Measurements from ENCODE around the gene NPM3.

Gene NPM3

DNA sequence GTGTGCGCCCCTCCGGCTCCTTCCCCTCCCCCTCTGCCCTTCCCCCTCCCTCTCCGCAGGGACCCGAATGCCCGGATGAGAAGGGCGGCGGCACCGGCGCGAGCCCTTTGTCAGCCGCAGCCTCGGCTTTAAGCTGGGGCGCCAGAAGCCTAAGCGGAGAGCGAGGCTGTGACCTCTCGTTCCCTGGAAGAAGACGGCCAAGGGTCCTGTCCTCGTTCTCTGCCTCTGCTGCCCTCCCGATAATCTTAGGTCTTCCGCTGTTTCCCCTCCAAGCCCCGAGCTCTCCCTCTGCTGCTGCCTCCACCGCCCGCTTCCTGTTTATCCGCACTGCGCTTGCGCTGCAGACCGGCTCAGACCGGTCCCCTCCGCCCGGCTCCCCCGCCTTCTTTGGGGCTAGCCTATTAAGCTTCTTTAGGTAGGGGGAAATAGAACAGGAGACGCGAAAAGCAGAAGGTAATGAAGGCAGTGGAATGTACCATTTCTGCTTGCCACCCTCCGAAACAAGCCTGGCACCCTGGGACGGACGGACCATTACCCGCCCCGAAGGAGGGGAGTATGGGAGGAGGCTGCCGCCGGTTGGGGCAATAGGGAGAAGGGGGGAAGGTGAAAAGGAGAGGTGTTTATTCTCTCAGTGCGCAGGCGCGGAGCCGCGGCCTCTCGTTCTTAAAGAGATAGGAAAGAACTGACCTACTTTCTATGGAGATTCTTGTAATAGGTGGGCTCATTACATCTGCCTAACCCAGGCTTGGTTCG lies 35.0 kb upstream of the NPM3 start, which contains the start of gene OGA:
Gene OGA, minus strand, starts transcription at position 326 of the 753 bp plus-strand sequence. CDS start 422 bp downstream, outside the sequence.
- in situ Hi-C loops (cut with MboI; ENCODE audit: low sequenced_read_pairs, unreplicated experiment) = no loop called here
- TF ChIP-seq, protein P1, sequence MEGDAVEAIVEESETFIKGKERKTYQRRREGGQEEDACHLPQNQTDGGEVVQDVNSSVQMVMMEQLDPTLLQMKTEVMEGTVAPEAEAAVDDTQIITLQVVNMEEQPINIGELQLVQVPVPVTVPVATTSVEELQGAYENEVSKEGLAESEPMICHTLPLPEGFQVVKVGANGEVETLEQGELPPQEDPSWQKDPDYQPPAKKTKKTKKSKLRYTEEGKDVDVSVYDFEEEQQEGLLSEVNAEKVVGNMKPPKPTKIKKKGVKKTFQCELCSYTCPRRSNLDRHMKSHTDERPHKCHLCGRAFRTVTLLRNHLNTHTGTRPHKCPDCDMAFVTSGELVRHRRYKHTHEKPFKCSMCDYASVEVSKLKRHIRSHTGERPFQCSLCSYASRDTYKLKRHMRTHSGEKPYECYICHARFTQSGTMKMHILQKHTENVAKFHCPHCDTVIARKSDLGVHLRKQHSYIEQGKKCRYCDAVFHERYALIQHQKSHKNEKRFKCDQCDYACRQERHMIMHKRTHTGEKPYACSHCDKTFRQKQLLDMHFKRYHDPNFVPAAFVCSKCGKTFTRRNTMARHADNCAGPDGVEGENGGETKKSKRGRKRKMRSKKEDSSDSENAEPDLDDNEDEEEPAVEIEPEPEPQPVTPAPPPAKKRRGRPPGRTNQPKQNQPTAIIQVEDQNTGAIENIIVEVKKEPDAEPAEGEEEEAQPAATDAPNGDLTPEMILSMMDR (IDR thresholded peaks at IDR 0.05; ENCODE audit: borderline replicate concordance, control extremely low read depth, extremely low read depth, insufficient read depth, missing control alignments) = no peak
- DNase-seq (ENCODE audit: low spot score) = peak; percentile 94

DNA sequence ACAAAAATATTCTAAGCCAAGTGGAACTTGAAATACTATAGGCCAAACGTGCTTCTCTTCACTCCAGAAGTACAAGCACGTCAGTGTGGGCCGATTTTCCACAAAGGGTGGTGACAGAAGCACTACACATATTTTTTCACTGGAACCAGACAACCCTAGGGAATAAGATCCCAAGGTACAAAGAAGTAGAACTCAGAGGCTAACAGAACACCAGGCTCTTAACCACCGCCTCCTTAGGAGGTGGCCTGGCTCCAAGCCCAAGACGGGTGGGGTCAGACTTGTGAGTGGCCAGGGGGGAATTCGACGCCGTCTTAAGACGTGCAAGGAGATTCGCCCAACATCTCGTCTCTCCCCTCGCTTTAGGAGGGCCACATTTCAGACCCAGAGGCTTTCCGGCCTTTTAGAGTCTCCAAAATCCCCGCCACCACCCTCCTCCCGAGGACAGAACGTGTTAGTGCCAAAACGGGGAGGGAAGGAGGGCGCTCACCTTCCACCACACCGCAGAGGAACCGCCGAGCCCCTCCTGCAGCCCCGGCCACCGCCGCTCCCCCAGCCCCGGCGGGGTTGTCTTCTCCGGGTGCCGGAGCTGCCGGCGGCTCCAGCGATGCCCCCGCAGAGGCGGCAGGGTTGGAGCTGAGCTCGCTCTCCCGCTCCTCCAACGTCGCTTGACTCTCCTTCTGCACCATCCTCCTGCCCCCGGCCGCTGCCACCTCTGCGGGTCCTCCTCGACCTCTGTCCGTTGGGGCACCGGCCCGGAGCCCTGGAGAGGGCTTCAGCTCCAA lies 34.3 kb upstream of the NPM3 start:
- TF ChIP-seq, protein P1 (IDR thresholded peaks at IDR 0.05; ENCODE audit: borderline replicate concordance, control extremely low read depth, extremely low read depth, insufficient read depth, missing control alignments) = no peak
- in situ Hi-C loops (cut with MboI; ENCODE audit: low sequenced_read_pairs, unreplicated experiment) = no loop called here
- peak; percentile 50 for DNase-seq (ENCODE audit: low spot score)

DNA sequence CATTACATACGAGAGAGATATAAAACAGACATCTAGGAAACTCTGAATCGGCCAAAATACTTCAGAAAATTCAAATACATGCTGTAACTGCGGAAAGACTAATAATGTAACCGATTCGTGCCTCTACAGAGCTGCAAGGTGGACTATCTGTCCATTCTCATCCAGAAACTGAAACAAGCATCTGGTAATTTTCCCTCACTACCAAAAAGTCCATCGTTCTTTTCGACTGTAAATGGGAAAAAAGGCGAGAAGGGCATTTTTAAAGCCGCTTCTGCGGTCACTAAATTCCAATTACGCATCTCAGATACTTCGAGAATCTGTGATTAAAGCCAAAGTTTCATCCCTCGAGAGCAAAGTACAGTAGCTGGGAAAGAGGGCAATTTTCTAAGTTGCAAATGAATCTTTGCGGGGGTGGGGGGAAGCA lies 33.7 kb upstream of the NPM3 start:
- in situ Hi-C loops (cut with MboI; ENCODE audit: low sequenced_read_pairs, unreplicated experiment) = no loop called here
- TF ChIP-seq, protein P1 (IDR thresholded peaks at IDR 0.05; ENCODE audit: borderline replicate concordance, control extremely low read depth, extremely low read depth, insufficient read depth, missing control alignments) = no peak
- peak; percentile 60 for DNase-seq (ENCODE audit: low spot score)

DNA sequence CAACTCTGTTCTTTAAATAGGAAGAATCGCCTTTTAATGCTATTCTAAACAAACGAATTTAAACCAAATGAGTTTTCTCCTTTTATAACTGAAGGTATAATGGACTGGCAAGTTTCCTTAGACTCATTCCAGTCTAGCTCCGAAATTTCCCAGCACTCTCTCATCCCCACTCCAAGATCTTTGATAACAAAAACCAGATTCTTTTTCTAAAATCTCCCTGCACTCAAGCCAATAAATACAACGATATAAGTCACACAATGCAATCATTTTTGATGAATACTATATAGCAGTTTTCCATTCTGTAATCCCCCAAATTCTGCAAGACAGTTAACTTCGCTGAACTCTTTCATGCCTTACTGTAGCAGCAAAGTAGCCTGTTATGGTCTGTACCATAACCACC lies 33.1 kb upstream of the NPM3 start:
- DNase-seq (ENCODE audit: low spot score) = no peak
- TF ChIP-seq, protein P1 (IDR thresholded peaks at IDR 0.05; ENCODE audit: borderline replicate concordance, control extremely low read depth, extremely low read depth, insufficient read depth, missing control alignments) = no peak
- in situ Hi-C loops (cut with MboI; ENCODE audit: low sequenced_read_pairs, unreplicated experiment) = no loop called here

DNA sequence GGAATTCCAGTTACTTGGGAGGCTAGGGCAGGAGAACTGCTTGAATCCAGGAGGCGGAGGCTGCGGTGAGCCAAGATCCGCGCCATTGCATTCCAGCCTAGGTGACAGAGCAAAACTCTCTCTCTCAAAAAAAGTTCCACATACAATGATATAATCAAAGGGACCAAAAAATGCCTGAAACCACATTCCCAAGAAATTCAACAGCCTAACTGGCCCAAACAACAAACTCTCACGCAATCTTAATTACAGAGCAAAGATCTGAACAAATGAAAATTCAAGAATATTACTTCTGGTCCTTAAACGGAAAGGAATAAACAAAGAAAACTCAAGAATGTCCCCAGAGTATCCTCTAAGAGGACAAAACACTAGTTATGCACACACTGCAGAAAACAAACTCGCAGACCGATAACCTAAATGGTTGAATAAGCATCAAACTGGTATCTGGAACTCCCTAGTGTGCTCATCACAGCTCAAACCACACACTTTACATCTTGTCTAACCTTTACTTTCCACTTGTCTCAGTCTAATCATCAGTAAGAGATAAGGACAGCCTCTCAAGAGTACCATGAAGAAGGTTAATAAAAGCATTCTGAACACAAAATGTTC lies 31.3 kb upstream of the NPM3 start:
- peak; percentile 68 for DNase-seq (ENCODE audit: low spot score)
- in situ Hi-C loops (cut with MboI; ENCODE audit: low sequenced_read_pairs, unreplicated experiment) = no loop called here

DNA sequence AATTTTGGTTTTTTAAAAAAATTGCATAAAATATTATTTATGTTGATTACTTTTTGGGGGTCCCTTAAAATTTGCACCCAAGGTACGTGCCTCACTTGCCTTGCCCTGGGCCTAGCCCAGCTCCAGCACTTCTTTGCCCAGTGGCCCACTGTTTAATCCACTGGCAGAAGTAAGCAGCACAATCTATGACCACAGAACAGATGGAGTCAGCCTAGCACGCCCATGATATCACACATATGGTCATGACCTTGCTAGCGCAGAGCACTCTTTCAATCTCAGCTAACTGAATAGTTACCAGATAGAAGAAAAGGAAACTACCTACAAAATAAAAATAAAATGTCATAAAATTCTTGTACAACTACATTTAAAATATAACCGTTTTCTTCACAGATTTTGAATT lies 29.4 kb upstream of the NPM3 start:
- TF ChIP-seq, protein P1 (IDR thresholded peaks at IDR 0.05; ENCODE audit: borderline replicate concordance, control extremely low read depth, extremely low read depth, insufficient read depth, missing control alignments) = no peak
- no peak for DNase-seq (ENCODE audit: low spot score)
- in situ Hi-C loops (cut with MboI; ENCODE audit: low sequenced_read_pairs, unreplicated experiment) = no loop called here

More for the DNA sequence above, 31.3 kb upstream of the NPM3 start:
- TF ChIP-seq, protein P1 (IDR thresholded peaks at IDR 0.05; ENCODE audit: borderline replicate concordance, control extremely low read depth, extremely low read depth, insufficient read depth, missing control alignments) = no peak
